ENCODE data around the gene PXN.

DNA sequence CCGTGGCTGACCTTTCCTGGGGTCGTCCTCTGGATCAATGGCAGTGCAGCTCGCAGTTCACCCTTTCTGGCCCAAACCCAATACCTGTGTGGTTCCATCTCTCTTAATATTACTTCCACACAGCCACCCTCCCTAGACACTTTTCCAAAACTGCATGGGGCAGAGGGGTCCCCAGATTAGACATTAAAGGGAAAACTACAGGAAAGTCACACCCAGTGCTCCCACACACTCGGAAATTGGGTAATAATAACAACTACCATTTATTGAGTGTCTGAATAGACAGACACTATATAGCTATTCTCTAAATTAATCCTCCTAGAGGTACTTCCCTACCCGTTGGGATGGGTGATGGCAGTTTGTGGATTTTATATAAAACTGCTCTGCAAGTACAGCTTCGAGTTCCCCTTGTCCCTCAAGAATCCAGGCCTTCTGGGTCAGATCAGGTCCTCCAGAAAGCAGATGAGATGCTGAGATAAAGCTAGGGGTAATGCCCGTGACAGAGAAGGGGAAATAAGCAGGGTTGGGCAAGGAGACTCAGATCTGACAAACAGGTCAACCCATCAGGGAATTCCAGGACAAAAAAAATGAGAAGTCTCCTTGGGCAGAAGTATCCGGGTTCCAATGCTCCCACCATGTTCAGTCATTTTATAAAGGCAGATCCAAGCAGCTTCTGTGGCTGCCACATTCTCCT lies 795 bp upstream of the PXN start:
- TF ChIP-seq CTCF (IDR thresholded peaks at IDR 0.05) (no peak), POLR2A (IDR thresholded peaks at IDR 0.05) (no peak)

Data from body of pancreas (tissue), 4 donors.